ENCODE results near the gene HMGCS1.
A peak's percentile ranks its signal among the peaks of the same experiment; 100 is the strongest.
"Not testable (repeated sequence)": the region's sequence is repeated elsewhere in the genome, so short reads cannot be mapped to it uniquely, and the experiment has no call there.

Gene HMGCS1

DNA sequence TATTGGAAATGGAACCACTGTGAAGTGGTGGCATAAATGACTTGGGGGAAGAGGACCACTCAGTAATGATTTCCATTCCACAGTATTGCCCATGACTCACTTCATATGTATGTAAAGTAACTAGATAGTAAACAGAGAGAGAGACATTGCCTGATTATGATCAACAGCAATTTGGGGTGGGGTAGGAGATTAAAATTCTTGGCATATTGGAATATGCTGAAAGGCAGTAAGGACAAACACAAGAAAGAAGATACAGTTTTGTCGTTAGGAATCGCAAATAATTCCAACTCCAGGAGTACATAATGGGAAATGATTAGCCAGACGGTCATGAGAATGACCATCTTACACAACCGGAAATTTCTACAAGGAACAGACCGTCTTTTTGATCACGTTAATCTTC lies 1.5 kb upstream of the HMGCS1 start:
- no peak for DNase-seq
- in situ Hi-C loops (cut with MboI; ENCODE audit: low pct_unique_long_range_greater_than_20kb, low sequenced_read_pairs): no loop called here

DNA sequence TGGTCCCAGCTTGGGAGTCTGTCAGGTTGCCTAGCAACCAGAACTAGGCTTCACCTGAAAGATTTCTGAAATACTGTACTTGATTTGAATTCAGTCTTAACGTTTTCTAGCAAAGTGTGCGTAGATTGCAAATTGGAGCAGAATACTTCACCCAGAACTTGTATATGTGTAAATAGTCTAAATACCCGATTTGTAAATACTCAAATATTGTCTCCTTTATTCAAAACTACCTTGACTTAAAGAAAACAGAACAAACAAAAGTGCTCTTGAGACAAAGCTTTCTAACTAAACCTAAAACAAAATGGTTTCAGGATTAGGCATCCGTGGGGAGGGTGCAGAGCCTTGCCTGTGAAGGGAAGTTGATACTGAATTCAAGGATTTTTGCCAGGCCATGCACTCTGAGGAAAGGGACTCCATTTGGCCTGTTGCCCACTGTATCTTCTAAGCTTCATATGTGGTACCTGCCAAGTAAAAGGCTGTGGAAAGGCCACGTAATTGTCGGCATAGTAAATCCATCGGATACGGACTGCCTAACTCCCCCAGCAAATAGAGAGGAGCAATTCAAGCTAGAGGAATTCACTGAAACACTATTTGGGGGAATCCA lies 744 bp upstream of the HMGCS1 start:
- in situ Hi-C loops (cut with MboI; ENCODE audit: low pct_unique_long_range_greater_than_20kb, low sequenced_read_pairs): no loop called here
- no peak for DNase-seq

DNA sequence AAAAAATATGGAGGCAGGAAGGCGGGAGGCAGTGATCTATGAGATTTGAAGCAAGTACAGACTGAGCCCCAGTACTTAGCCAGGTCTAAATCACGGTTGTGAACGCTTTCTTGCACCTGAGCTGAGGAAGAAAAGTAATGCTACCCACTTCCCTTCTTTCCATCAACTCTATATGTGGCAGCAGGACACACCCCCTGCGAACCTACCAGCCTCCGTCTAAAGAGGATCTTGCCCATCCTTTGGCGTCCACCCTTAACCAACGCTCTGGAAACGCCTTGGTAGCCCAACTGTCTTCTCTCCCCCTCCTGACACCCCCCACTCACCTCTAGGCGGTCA lies 545 bp downstream of the HMGCS1 start:
- no peak for DNase-seq
- in situ Hi-C loops (cut with MboI; ENCODE audit: low pct_unique_long_range_greater_than_20kb, low sequenced_read_pairs): no loop called here

DNA sequence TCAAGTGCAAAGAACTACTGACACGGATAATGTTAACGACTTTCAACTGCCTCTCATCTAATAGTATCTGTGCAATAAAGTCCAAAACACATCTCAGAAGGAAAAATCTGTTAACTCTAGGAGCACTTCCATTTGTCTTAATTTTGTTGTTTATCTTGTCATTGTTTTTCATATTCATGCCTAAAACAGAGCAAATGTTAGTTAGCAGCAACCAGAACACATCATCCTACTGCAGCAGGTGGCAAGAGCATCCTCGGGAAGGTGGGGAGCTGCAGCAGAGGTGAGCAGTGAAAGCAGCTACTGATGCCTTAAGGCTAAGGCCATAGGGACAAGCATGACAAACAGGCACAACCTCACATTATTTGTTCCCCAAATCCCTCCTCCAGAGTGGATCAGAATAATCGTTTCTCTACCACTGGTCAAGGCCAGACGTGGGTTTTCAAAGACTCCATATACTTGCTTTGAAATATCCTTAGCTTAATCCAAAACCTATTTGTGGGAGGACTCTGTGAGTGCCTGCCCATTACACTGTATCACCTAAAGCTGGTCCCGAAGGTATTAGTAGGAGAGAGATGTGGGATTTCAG lies 1.0 kb downstream of the HMGCS1 start:
- in situ Hi-C loops (cut with MboI; ENCODE audit: low pct_unique_long_range_greater_than_20kb, low sequenced_read_pairs): no loop called here

DNA sequence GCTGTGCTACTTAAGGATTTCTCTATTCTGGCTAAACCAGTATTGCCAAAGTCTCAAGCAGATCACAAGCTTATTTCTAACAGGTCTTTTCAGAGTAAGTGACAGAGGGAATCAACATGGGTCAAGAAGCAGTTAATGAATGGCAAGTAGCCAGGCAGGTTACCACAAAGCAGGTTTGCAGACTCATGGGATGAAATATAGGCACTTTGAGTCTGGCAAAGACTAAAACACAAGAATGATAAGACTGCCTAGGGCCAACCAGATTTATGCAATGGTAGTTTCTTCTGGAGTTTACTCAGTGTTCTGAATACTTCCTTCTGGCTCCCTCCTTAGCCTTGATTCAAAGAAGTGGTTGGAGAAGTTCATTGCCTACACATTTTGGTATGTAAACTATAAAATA lies 3.6 kb downstream of the HMGCS1 start:
- in situ Hi-C loops (cut with MboI; ENCODE audit: low pct_unique_long_range_greater_than_20kb, low sequenced_read_pairs): no loop called here
- no peak for DNase-seq

More for the DNA sequence above, 1.0 kb downstream of the HMGCS1 start:
- no peak for DNase-seq

DNA sequence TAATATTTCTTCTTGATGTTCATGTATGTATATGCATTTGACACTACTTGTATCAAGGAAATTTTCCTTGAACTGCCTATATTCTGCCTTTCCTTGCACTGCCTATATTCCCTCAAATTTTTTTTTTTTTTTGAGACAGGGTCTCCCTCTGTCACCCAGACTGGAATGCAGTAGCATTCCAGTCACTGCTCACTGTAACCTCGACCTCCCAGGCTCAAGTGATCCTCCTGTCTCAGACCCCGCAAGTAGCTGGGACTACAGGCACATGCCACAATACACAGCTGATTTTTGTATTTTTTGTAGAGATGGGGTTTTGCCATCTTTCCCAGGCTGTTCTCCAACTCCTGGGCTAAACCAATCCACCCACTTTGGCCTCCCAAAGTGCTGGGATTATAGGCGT lies 4.1 kb downstream of the HMGCS1 start:
- DNase-seq: no peak
- in situ Hi-C loops (cut with MboI; ENCODE audit: low pct_unique_long_range_greater_than_20kb, low sequenced_read_pairs): no loop called here

DNA sequence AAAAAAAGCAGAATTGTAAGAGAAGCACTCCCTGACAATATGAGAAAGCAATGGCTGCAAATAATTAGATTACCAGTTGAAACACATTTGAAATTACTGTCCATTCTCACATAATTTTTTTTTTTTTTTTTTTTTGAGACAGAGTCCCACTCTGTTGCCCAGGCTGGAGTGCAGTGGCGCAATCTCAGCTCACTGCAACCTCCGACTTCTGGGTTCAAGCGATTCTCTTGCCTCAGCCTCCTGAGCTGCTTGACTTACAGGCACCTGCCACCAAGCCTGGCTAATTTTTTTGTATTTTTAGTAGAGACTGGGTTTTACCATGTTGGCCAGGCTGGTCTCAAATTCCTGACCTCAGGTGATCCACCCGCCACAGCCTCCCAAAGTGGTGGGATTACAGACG lies 6.3 kb downstream of the HMGCS1 start:
- in situ Hi-C loops (cut with MboI; ENCODE audit: low pct_unique_long_range_greater_than_20kb, low sequenced_read_pairs); DNase-seq: not testable (repeated sequence)

DNA sequence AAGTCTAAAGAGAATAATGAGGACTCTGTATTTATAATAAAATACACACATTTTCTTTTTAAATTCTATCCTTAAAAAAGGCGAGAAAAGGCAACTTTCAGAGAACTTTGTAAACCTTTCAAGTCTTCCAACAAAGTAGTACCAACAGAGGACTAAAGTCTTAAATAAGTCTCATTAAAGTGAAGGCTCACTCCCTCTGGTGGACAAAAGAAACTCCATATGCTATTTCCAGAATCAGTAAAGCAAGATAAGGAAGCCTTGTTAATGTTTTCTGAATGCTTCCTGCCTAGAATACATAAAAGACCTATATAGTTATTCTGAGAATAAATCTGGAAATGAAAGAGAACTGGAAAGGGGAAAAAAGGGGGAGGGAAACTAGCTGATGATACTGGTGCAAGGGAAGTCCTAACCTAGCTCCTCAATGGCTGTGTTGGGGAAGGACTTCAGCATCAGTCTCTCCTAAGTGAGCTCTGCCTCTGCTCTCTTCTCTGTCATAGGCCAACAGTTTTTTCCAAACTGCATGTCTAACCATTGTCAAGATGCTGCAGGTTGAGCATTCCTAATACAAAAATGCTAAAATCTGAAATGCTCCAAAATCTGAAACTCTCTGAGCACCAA lies 7.2 kb downstream of the HMGCS1 start:
- peak; percentile 72 for DNase-seq
- in situ Hi-C loops (cut with MboI; ENCODE audit: low pct_unique_long_range_greater_than_20kb, low sequenced_read_pairs): no loop called here

DNA sequence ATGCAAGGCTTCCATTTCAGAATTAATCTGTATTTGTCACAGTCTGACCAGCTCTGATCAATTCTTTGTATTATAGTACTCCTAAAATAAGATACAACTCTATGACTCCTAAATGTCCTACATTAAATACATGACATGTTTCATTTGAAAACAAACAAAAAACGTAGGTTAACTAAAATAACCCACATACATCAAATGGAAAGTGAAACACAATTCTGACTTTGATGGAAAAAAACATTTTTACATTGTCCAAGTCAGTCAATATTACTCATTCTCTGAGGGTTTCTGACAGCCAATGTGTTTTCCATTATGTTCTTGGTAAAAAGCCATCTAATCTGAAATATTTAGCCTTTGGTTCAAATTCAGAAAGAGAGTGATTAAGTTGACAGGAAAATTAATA lies 8.7 kb downstream of the HMGCS1 start:
- no peak for DNase-seq
- in situ Hi-C loops (cut with MboI; ENCODE audit: low pct_unique_long_range_greater_than_20kb, low sequenced_read_pairs): no loop called here

DNA sequence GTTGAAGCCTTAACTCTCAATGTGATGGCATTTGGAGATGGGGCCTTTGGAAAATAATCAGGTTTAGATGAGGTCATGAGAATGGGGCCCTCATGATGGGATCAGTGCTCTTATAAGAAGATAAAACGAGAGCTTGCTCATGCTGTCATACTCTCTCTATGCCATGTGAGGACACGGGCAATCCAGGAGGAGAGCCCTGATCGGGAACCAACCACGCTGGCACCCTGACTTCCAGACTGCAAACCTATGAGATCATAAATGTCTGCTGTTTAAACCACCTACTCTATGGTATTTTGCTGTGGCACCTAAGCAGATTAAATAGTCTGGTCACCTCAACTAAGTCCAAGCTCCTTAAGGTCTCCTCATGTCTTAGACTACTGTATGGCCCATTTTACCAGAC lies 10.0 kb downstream of the HMGCS1 start:
- in situ Hi-C loops (cut with MboI; ENCODE audit: low pct_unique_long_range_greater_than_20kb, low sequenced_read_pairs): no loop called here
- DNase-seq: no peak

DNA sequence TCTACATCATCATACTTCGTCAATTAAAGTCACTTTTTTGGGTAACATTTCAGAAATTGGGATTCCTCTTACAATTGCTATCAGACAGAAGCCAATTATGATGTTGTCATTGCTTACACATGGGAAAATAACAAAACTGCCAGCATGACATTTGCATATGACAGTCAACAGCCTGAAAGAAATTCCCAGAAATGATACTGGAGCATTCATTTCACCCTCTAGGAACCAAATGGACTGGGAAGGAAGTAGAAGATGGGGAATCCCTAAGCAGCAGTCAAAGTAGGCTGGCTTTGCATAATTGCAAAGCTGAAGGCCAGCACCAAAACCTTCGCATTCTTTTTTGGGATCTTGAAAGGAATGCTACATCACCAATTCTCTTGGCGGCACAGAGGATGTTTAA lies 10.7 kb downstream of the HMGCS1 start:
- in situ Hi-C loops (cut with MboI; ENCODE audit: low pct_unique_long_range_greater_than_20kb, low sequenced_read_pairs): no loop called here

DNA sequence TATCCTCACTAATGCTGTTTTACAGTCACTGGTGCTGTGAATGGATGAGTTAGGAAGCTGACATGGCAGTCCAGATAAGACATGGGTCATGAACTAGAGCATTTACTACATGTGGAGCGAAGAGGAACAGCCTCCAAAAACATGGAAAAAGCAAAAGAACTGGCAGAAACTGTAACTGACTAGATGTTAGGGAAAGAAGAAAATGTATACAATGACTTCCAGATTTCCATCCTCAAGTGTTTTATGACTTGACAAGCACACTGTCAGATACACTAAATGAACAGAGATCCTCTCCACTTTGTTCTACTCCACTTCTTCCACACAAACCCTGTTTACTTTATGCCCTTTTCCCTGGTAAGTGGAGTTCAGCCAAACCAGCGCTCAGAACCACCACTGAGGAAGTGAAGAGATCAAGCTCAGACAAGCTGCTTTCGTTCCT lies 11.5 kb downstream of the HMGCS1 start:
- no peak for DNase-seq
- in situ Hi-C loops (cut with MboI; ENCODE audit: low pct_unique_long_range_greater_than_20kb, low sequenced_read_pairs): no loop called here

More for the DNA sequence above, 10.7 kb downstream of the HMGCS1 start:
- DNase-seq: no peak

DNA sequence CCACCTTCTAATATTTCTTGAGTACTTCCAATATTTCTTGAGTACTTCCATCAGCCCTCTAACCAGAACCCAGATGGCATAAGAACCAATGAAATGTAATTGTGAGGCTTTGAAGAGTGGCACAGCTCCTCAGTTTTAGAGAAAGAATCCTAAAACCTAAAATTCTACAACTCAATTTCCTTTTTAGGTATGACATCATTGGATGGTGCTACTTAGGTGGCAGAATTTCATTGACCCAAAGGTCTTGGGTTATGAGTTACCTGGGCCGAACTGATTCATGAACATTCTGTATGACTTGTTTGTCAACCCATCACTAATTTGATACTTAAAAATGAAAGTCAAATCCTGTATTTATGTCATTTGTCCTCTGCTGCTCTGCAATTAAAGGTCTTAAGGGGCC lies 13.1 kb downstream of the HMGCS1 start:
- no peak for DNase-seq
- in situ Hi-C loops (cut with MboI; ENCODE audit: low pct_unique_long_range_greater_than_20kb, low sequenced_read_pairs): no loop called here

DNA sequence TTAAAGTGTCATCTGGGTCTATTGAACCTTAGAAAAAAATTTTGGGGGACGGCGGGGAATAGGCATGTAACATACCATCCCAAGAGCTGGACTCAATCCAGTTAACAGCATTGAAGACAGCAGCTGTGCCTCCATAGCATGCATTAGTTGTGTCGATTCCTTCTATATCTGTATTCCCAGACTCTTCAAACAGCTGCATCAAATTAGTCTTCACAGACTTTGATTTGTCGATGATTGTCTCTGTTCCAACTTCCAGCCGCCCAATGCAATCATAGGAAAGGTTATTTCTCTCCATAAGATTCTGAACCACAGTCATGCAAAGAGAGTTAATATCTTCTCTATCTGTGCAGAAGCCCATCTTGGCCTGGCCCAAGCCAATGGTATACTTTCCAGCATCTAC lies 14.8 kb downstream of the HMGCS1 start:
- in situ Hi-C loops (cut with MboI; ENCODE audit: low pct_unique_long_range_greater_than_20kb, low sequenced_read_pairs): no loop called here
- no peak for DNase-seq

DNA sequence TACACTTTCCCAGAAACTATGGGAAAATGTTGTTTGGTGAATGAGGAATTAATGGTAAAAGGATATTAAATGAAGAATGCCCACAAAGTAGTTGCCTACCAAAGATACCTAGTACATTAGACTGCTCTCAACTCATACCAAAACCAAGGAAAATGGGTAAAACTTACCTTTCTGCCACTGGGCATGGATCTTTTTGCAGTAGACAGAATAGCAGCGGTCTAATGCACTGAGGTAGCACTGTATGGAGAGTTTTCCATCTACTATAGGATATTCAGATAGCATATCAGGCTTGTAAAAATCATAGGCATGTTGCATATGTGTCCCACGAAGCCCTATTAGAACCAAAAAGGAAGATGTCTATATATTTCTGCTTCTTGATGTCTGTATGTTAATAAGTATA lies 16.4 kb downstream of the HMGCS1 start:
- in situ Hi-C loops (cut with MboI; ENCODE audit: low pct_unique_long_range_greater_than_20kb, low sequenced_read_pairs): no loop called here
- DNase-seq: no peak

DNA sequence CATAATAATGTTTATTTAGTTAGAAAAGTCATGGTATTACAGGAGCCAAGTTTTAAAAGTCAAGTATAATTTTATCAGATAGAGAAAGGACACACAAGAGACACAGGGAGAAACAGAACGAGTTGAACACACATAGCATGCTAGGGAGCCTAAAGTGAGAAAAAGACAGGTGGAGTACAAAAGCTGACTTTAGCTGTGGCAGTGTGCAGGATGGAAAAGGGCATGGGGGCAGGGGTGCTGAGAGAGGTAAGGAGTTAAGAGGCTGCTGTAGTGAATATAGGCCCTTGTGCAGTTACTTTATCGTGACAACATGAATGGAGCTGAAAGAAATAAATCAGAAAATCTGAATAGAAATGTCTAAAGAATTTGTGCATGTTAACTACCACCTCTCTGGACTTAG lies 18.0 kb downstream of the HMGCS1 start:
- DNase-seq: no peak
- in situ Hi-C loops (cut with MboI; ENCODE audit: low pct_unique_long_range_greater_than_20kb, low sequenced_read_pairs): no loop called here

DNA sequence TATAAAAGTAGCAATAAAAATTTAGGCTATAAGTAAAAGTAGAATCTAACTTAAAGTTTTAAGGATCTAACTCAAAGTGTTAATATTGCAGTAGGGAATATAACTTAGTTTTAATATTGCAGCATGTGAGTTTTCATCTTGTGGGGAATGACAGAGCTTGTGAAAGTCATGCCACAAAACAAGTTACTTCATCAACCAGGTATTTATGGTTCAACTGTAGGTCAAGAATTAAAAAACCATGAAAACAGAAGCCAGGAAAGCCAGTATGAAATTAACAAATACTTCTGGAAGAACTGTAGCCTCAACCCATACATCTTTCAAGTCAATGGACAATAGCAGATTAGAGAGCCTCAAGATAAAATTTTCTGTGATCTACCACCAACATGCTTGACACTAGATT lies 19.0 kb downstream of the HMGCS1 start:
- in situ Hi-C loops (cut with MboI; ENCODE audit: low pct_unique_long_range_greater_than_20kb, low sequenced_read_pairs): no loop called here
- DNase-seq: no peak

DNA sequence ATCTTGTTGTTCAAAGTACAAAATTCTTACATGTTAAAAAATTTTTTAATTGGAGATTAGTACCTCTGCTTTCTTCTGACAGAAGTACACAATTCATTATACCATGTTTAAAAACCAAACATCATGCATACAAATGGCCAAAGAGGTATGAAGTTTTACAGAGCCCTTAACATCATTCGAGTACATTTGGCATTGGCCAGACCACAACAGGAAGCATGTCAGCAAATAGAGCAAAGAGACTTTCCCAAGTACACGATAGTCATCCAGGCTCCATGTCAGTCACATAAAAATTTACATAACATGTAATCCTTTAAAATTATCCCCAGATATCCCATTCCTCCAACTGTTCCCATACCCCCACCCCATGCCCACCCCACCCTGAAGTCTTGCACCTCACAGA lies 22.5 kb downstream of the HMGCS1 start:
- in situ Hi-C loops (cut with MboI; ENCODE audit: low pct_unique_long_range_greater_than_20kb, low sequenced_read_pairs): no loop called here
- no peak for DNase-seq

DNA sequence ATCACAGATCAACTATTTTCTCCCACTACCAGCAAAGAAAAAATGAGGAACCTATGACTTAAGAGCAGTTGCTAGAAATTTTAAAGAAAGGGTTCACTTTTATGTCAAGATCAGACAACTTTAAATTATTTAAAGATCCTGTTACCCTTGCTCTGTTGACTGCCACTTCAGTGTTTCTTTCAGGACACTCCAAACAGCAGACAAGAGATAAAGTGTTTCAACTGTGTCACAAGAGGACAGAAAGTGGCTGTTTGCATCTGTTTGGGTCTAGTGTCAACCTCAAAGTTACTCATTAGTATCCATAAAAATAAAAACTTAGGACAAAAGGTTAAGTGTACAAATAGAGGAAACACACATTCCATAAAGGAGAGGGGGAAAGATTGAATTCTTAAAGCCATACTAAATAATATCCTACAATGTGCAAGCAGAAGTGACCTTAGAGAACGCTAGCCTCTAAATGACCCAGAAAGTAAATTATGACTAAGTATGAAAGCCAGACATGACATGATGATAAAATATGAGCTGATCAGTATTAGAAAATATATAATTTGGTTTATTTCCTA lies 24.9 kb downstream of the HMGCS1 start:
- in situ Hi-C loops (cut with MboI; ENCODE audit: low pct_unique_long_range_greater_than_20kb, low sequenced_read_pairs): no loop called here
- DNase-seq: no peak

DNA sequence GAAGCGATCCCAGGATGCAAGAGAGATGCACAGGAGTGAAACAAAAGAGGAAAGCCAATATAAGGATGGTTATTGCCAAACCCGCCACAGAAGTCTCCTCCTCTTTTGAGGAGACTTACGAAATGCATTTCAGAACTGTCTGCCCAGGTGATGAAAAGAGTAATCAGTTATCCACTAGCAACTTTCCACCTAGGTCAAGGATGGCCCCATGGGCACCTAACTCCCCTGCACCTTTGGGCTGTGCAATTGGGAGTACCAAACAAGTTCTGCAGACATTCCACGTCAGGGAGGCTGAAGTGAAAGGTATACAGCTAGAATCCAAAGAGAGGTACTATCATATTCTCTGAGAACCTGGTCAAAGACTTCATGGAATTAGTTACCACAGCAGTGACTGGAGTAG lies 25.7 kb downstream of the HMGCS1 start:
- in situ Hi-C loops (cut with MboI; ENCODE audit: low pct_unique_long_range_greater_than_20kb, low sequenced_read_pairs): no loop called here

DNA sequence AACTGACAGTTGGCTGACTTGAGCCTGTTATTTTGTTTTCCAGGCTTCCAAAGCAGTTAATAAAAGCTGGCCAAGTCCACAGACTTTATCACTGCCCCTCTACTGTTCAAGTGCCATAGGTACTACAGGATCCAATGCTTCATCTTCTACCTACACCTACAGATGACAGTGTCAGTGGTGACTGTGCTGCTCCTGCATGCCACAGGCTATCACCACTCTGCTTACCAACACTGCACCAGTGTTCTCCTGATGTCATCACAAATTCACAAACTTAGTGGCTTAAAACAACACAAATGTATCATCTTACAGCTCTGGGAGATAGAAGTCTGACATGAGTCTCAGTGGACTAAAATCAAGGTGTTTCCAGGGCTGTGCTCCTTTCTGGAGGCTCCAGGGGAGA lies 26.6 kb downstream of the HMGCS1 start:
- in situ Hi-C loops (cut with MboI; ENCODE audit: low pct_unique_long_range_greater_than_20kb, low sequenced_read_pairs): no loop called here
- no peak for DNase-seq

More for the DNA sequence above, 25.7 kb downstream of the HMGCS1 start:
- no peak for DNase-seq
